Measurements from ENCODE around the gene PDZRN4. TPM values are rescaled to one million over a fixed set of nuclear protein-coding genes. Genes with fewer than 3 reads are reported as not detected.
"Not testable (repeated sequence)": the region's sequence is repeated elsewhere in the genome, so short reads cannot be mapped to it uniquely, and the experiment has no call there.

The PDZRN4 gene
- total RNA-seq, 4 donors from 2014 or later = 2.1 to 10.6 (median 5.8) TPM

- DNase-seq = no peak
- H3K36me3 ChIP-seq = no peaks in the 10 kb centered on the region
- no peak overlapping the region for H3K4me3 ChIP-seq
- H3K27me3 ChIP-seq = no peaks in the 10 kb centered on the region
- no peak overlapping the region for H3K27ac ChIP-seq
- no peaks in the 10 kb centered on the region for H3K4me1 ChIP-seq
- intact Hi-C loops (cut with DNase I; ENCODE audit: low total_unique reads) = no loop called here
- H3K9me3 ChIP-seq = no peaks in the 10 kb centered on the region
- no peak for TF ChIP-seq POLR2A (IDR thresholded peaks at IDR 0.05)
- TF ChIP-seq, protein P1, sequence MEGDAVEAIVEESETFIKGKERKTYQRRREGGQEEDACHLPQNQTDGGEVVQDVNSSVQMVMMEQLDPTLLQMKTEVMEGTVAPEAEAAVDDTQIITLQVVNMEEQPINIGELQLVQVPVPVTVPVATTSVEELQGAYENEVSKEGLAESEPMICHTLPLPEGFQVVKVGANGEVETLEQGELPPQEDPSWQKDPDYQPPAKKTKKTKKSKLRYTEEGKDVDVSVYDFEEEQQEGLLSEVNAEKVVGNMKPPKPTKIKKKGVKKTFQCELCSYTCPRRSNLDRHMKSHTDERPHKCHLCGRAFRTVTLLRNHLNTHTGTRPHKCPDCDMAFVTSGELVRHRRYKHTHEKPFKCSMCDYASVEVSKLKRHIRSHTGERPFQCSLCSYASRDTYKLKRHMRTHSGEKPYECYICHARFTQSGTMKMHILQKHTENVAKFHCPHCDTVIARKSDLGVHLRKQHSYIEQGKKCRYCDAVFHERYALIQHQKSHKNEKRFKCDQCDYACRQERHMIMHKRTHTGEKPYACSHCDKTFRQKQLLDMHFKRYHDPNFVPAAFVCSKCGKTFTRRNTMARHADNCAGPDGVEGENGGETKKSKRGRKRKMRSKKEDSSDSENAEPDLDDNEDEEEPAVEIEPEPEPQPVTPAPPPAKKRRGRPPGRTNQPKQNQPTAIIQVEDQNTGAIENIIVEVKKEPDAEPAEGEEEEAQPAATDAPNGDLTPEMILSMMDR (IDR thresholded peaks at IDR 0.05) = no peak
Observed at GRCh38 chr12:41537522-41537921, 349.4 kb downstream of the PDZRN4 start.

DNA sequence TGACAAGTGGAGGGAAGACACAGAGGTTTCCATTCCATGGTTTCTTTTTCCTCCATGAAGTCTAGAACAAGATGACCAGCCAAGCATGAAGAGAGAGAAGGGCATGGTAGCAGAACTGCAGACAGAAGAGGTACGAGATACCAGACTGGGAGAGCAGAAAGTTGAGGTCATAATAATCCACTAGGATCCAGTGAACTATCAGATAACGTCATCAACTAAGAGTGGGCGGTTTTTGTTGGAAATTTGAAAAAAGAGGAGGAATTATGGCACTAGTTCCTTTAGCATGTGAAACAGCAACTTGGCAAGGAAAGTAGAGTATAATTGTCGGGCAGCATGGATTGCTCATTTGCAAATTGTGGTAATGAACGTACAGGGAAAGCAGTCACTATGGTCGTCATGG lies 357.6 kb downstream of the PDZRN4 start:
- Histone ChIP-seq H3K9me3 (no peaks in the 10 kb centered on the region), H3K27me3 (no peaks in the 10 kb centered on the region), H3K4me1 (no peaks in the 10 kb centered on the region), H3K4me3 (no peak overlapping the region), H3K36me3 (no peaks in the 10 kb centered on the region), H3K27ac (no peak overlapping the region)
- TF ChIP-seq, protein P1 (IDR thresholded peaks at IDR 0.05) = no peak
- TF ChIP-seq POLR2A (IDR thresholded peaks at IDR 0.05) = no peak
- intact Hi-C loops (cut with DNase I; ENCODE audit: low total_unique reads) = no loop called here
- DNase-seq = no peak

DNA sequence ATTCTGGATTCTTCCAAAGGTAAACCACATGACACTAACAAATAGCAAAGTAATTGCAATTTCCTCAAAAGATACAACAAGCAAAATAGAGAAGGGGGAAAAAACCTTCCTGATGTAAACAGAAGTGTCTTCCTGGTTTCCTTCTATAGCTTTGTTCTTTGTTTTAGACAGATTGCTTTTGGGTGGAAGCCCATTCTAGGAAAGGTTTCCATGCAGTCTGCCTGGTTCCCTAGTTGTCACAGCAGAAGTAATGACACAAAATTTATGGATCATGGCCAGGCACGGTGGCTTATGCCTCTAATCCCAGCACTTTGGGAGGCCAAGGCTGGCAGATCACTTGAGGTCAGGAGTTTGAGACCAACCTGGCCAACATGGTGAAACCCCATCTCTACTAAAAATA lies 359.0 kb downstream of the PDZRN4 start:
- H3K4me3 ChIP-seq; H3K4me1 ChIP-seq; H3K9me3 ChIP-seq; H3K36me3 ChIP-seq; intact Hi-C loops (cut with DNase I; ENCODE audit: low total_unique reads); H3K27me3 ChIP-seq; DNase-seq; H3K27ac ChIP-seq: not testable (repeated sequence)

- no peaks in the 10 kb centered on the region for H3K36me3 ChIP-seq
- no peaks in the 10 kb centered on the region for H3K27me3 ChIP-seq
- TF ChIP-seq POLR2A (IDR thresholded peaks at IDR 0.05) = no peak
- TF ChIP-seq, protein P1 (IDR thresholded peaks at IDR 0.05) = no peak
- H3K4me1 ChIP-seq = no peaks in the 10 kb centered on the region
- DNase-seq = no peak
- no peak overlapping the region for H3K4me3 ChIP-seq
- intact Hi-C loops (cut with DNase I; ENCODE audit: low total_unique reads) = no loop called here
- H3K27ac ChIP-seq = no peak overlapping the region
- H3K9me3 ChIP-seq = no peaks in the 10 kb centered on the region
Observed at GRCh38 chr12:41548926-41549325, 360.8 kb downstream of the PDZRN4 start.

DNA sequence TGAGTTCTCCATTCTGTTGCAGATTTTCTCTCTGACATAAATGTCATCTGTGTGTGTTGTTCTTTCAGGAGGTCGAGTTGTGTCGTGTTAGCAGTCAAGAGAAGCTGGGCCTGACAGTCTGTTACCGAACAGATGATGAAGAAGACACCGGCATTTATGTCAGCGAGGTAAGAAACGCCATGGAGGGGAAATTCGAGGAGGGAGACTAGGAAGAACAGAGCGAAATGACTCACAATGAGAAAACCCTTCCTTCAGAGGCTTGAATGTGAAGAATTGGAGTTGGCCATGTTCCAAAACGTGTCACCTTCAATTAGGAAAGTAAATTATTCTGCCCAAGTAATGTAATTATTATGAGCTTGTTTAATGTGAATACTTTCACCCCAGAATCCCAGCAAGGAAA lies 364.5 kb downstream of the PDZRN4 start:
- no peak overlapping the region for H3K27ac ChIP-seq
- no peak for DNase-seq
- no peak for TF ChIP-seq POLR2A (IDR thresholded peaks at IDR 0.05)
- TF ChIP-seq, protein P1 (IDR thresholded peaks at IDR 0.05) = no peak
- H3K36me3 ChIP-seq = no peaks in the 10 kb centered on the region
- no peaks in the 10 kb centered on the region for H3K4me1 ChIP-seq
- H3K4me3 ChIP-seq = no peak overlapping the region
- intact Hi-C loops (cut with DNase I; ENCODE audit: low total_unique reads) = no loop called here
- H3K27me3 ChIP-seq = no peaks in the 10 kb centered on the region
- no peaks in the 10 kb centered on the region for H3K9me3 ChIP-seq

GRCh38 chr12:41556176-41556575 lies 368.1 kb downstream of the PDZRN4 start:
- Histone ChIP-seq H3K27ac (no peak overlapping the region), H3K36me3 (no peaks in the 10 kb centered on the region), H3K27me3 (no peaks in the 10 kb centered on the region), H3K4me1 (no peaks in the 10 kb centered on the region), H3K4me3 (no peak overlapping the region), H3K9me3 (no peaks in the 10 kb centered on the region)
- intact Hi-C loops (cut with DNase I; ENCODE audit: low total_unique reads) = no loop called here
- DNase-seq = no peak
- TF ChIP-seq, protein P1 (IDR thresholded peaks at IDR 0.05) = no peak
- TF ChIP-seq POLR2A (IDR thresholded peaks at IDR 0.05) = no peak
